ENCODE results near the gene BIRC6. TPM values are rescaled to one million over a fixed set of nuclear protein-coding genes. Genes with fewer than 3 reads are reported as not detected.
A peak's percentile ranks its signal among the peaks of the same experiment; 100 is the strongest.

BIRC6 gene
- total and polyA plus RNA-seq, 11 donors = 11.0 to 68.0 (median 51.9) TPM

GRCh38 chr2:32372519-32373182 is 15.8 kb downstream of the BIRC6 start:
- intact Hi-C loops (cut with DNase I) = no loop called here
- Histone ChIP-seq H3K27me3 (no peaks in the 10 kb centered on the region), H3K36me3 (no peaks in the 10 kb centered on the region), H3K4me1 (peaks cover 0 to 26% (median 11%) of the 10 kb centered on the region in 12 donors), H3K9me3 (no peaks in the 10 kb centered on the region), H3K4me3 (no peak overlapping the region), H3K27ac (no peak overlapping the region)
- TF ChIP-seq CTCF (IDR thresholded peaks at IDR 0.05) = no peak
- TF ChIP-seq POLR2A (IDR thresholded peaks at IDR 0.05) = no peak
- ATAC-seq = no peak
- no peak for DNase-seq
- 79 to 99% (median 98%) methylated on average over 3 of the region's 3 CpGs for WGBS, 4 donors

- peaks cover 0 to 8% (median 3%) of the 10 kb centered on the region in 9 donors for H3K36me3 ChIP-seq
- H3K4me1 ChIP-seq = peaks cover 0 to 26% (median 9%) of the 10 kb centered on the region in 12 donors
- H3K4me3 ChIP-seq = no peak overlapping the region
- intact Hi-C loops (cut with DNase I) = no loop called here
- H3K9me3 ChIP-seq = no peaks in the 10 kb centered on the region
- DNase-seq (no peak), ATAC-seq (no peak)
- no peaks in the 10 kb centered on the region for H3K27me3 ChIP-seq
- 93 to 97% (median 95%) methylated on average over 12 of the region's 12 CpGs for WGBS, 4 donors
- TF ChIP-seq POLR2A (IDR thresholded peaks at IDR 0.05) = no peak
- TF ChIP-seq CTCF (IDR thresholded peaks at IDR 0.05) = no peak
- no peak overlapping the region for H3K27ac ChIP-seq
Measured at GRCh38 chr2:32375228-32375892, 18.5 kb downstream of the BIRC6 start.

- TF ChIP-seq POLR2A (IDR thresholded peaks at IDR 0.05) = no peak
- TF ChIP-seq CTCF (IDR thresholded peaks at IDR 0.05) = no peak
- Histone ChIP-seq H3K4me1 (peaks cover 0 to 26% (median 7%) of the 10 kb centered on the region in 12 donors), H3K36me3 (peaks cover 0 to 20% (median 11%) of the 10 kb centered on the region in 9 donors), H3K27me3 (no peaks in the 10 kb centered on the region), H3K4me3 (no peak overlapping the region), H3K9me3 (no peaks in the 10 kb centered on the region), H3K27ac (no peak overlapping the region)
- ATAC-seq (no peak), DNase-seq (no peak)
- intact Hi-C loops (cut with DNase I) = no loop called here
Measured at GRCh38 chr2:32376756-32377155, 19.9 kb downstream of the BIRC6 start.

- ATAC-seq (peak in 1 of 4 donors; percentile 34), DNase-seq (no peak)
- no peak overlapping the region for H3K4me3 ChIP-seq
- 43 to 78% (median 57%) methylated on average over 1 of the region's 1 CpG for WGBS, 4 donors
- H3K27ac ChIP-seq = no peak overlapping the region
- H3K9me3 ChIP-seq = no peaks in the 10 kb centered on the region
- no peak for TF ChIP-seq CTCF (IDR thresholded peaks at IDR 0.05)
- H3K27me3 ChIP-seq = no peaks in the 10 kb centered on the region
- H3K4me1 ChIP-seq = peaks cover 0 to 30% (median 7%) of the 10 kb centered on the region in 12 donors
- peaks cover 0 to 32% (median 23%) of the 10 kb centered on the region in 9 donors for H3K36me3 ChIP-seq
- intact Hi-C loops (cut with DNase I) = no loop called here
Measured at GRCh38 chr2:32377928-32378327, 21.1 kb downstream of the BIRC6 start.

Data from heart left ventricle (tissue), 16 donors.